Fibroblast of skin of right biceps (primary cell): ENCODE results near the gene ZBTB7C.

Experiments
- DNase-seq: peaks from one replicate; pipeline ENCODE4 v3.0.0-alpha.2; 2013

ZBTB7C gene

GRCh38 chr18:48417985-48418384, 8.8 kb upstream of the ZBTB7C start:
- DNase-seq, result peak; percentile 14

- DNase-seq, result no peak
Observed at GRCh38 chr18:48413342-48413741, 4.2 kb upstream of the ZBTB7C start.

GRCh38 chr18:48412339-48412929, 3.3 kb upstream of the ZBTB7C start:
- peak; percentile 24 for DNase-seq

- DNase-seq, result peak; percentile 79
Observed at GRCh38 chr18:48410095-48410920, 1.1 kb upstream of the ZBTB7C start.

- no peak for DNase-seq
Observed at GRCh38 chr18:48409591-48410094, 460 bp upstream of the ZBTB7C start.

- DNase-seq, result no peak
Observed at GRCh38 chr18:48408111-48408726, 964 bp downstream of the ZBTB7C start.

GRCh38 chr18:48407358-48407757, 1.8 kb downstream of the ZBTB7C start:
- no peak for DNase-seq

- DNase-seq, result no peak
Observed at GRCh38 chr18:48405978-48406377, 3.2 kb downstream of the ZBTB7C start.

- peak; percentile 49 for DNase-seq
Observed at GRCh38 chr18:48404716-48405507, 4.3 kb downstream of the ZBTB7C start.

- DNase-seq, result no peak
Observed at GRCh38 chr18:48402953-48403352, 6.2 kb downstream of the ZBTB7C start.

- DNase-seq, result no peak
Observed at GRCh38 chr18:48399303-48400075, 9.7 kb downstream of the ZBTB7C start.

- DNase-seq, result no peak
Observed at GRCh38 chr18:48398074-48398473, 11.1 kb downstream of the ZBTB7C start.

- no peak for DNase-seq
Observed at GRCh38 chr18:48397021-48397420, 12.2 kb downstream of the ZBTB7C start.

GRCh38 chr18:48396561-48396960, 12.6 kb downstream of the ZBTB7C start:
- no peak for DNase-seq

- DNase-seq, result no peak
Observed at GRCh38 chr18:48395646-48396045, 13.5 kb downstream of the ZBTB7C start.

- DNase-seq, result no peak
Observed at GRCh38 chr18:48394176-48394575, 15.0 kb downstream of the ZBTB7C start.

GRCh38 chr18:48393776-48394175, 15.4 kb downstream of the ZBTB7C start:
- DNase-seq, result no peak

- DNase-seq, result no peak
Observed at GRCh38 chr18:48393170-48393569, 16.0 kb downstream of the ZBTB7C start.

GRCh38 chr18:48392268-48392667, 16.9 kb downstream of the ZBTB7C start:
- no peak for DNase-seq

- DNase-seq, result no peak
Observed at GRCh38 chr18:48391868-48392267, 17.3 kb downstream of the ZBTB7C start.

GRCh38 chr18:48390641-48391040, 18.5 kb downstream of the ZBTB7C start:
- DNase-seq, result no peak

GRCh38 chr18:48388478-48388877, 20.7 kb downstream of the ZBTB7C start:
- no peak for DNase-seq
